H9 (cell line): ENCODE data around the gene COX6B2. TPM values are rescaled to one million over a fixed set of nuclear protein-coding genes. Genes with fewer than 3 reads are reported as not detected.
A peak's percentile ranks its signal among the peaks of the same experiment; 100 is the strongest.

Experiments
- DNase-seq: peaks from one replicate; pipeline ENCODE4 v3.0.0-alpha.2; 2017
- H2AFZ ChIP-seq: one replicate; pipeline ENCODE4 v1.6.1; 2013; ENCODE audit warnings: mild to moderate bottlenecking, low read length, control low read depth, moderate library complexity
- H2AK5ac ChIP-seq: 2 replicates; pipeline ENCODE4 v1.6.1; 2013; ENCODE audit warnings: low read length, control low read depth, mixed read lengths; ENCODE audit not compliant: insufficient read length
- H2BK120ac ChIP-seq: one replicate; pipeline ENCODE4 v1.6.1; 2013; ENCODE audit warnings: low read depth, mild to moderate bottlenecking, low read length, control low read depth, inconsistent platforms; ENCODE audit not compliant: poor library complexity, severe bottlenecking
- H2BK12ac ChIP-seq: 2 replicates; pipeline ENCODE4 v1.6.1; 2013; ENCODE audit warnings: low read length, control low read depth, mixed read lengths, low read depth; ENCODE audit not compliant: insufficient read length
- H2BK15ac ChIP-seq: 2 replicates; pipeline ENCODE4 v1.6.1; 2013; ENCODE audit warnings: low read depth, low read length, control low read depth
- H2BK20ac ChIP-seq: one replicate; pipeline ENCODE4 v1.6.1; 2013; ENCODE audit warnings: low read depth, mild to moderate bottlenecking, low read length, control low read depth, inconsistent platforms; ENCODE audit not compliant: poor library complexity, severe bottlenecking
- H2BK5ac ChIP-seq: 2 replicates; pipeline ENCODE4 v1.6.1; 2013; ENCODE audit warnings: low read length, control low read depth, mixed read lengths; ENCODE audit not compliant: insufficient read length
- H3K14ac ChIP-seq: 2 replicates; pipeline ENCODE4 v1.6.1; 2013; ENCODE audit warnings: low read length, control low read depth; ENCODE audit not compliant: insufficient read depth
- H3K18ac ChIP-seq: 2 replicates; pipeline ENCODE4 v1.6.1; 2013; ENCODE audit warnings: low read depth, mild to moderate bottlenecking, mixed read lengths, low read length, control low read depth; ENCODE audit not compliant: insufficient read length
- H3K23ac ChIP-seq: 2 replicates; pipeline ENCODE4 v1.6.1; 2013; ENCODE audit warnings: low read length, control low read depth, mixed read lengths, low read depth; ENCODE audit not compliant: insufficient read length
- H3K23me2 ChIP-seq: 2 replicates; pipeline ENCODE4 v1.6.1; 2013; ENCODE audit warnings: low read depth, mild to moderate bottlenecking, mixed read lengths, low read length, control low read depth; ENCODE audit not compliant: insufficient read length, poor library complexity, severe bottlenecking
- H3K27ac ChIP-seq: 2 replicates; pipeline ENCODE4 v1.5.1; 2013; ENCODE audit warnings: low read length, control low read depth, mixed read lengths, low read depth; ENCODE audit not compliant: insufficient read length
- H3K27me3 ChIP-seq: 2 replicates; pipeline ENCODE4 v1.6.1; 2013; ENCODE audit warnings: low read length, control low read depth, inconsistent platforms; ENCODE audit not compliant: insufficient read depth
- H3K4ac ChIP-seq: 2 replicates; pipeline ENCODE4 v1.6.1; 2013; ENCODE audit warnings: low read depth, mild to moderate bottlenecking, control low read depth, inconsistent platforms, low read length, moderate library complexity
- H3K4me1 ChIP-seq: 2 replicates; pipeline ENCODE4 v1.6.1; 2013; ENCODE audit warnings: low read length, control low read depth, inconsistent platforms; ENCODE audit not compliant: insufficient read depth
- H3K4me2 ChIP-seq: 2 replicates; pipeline ENCODE4 v1.6.1; 2013; ENCODE audit warnings: low read length, control low read depth, mixed read lengths; ENCODE audit not compliant: insufficient read length, insufficient read depth
- H3K56ac ChIP-seq: 2 replicates; pipeline ENCODE4 v1.6.1; 2013; ENCODE audit warnings: low read depth, mild to moderate bottlenecking, mixed read lengths, low read length, control low read depth; ENCODE audit not compliant: insufficient read length
- H3K79me1 ChIP-seq: 2 replicates; pipeline ENCODE4 v1.6.1; 2013; ENCODE audit warnings: low read depth, mild to moderate bottlenecking, moderate library complexity, low read length, control low read depth, inconsistent platforms; ENCODE audit not compliant: insufficient read depth, poor library complexity, severe bottlenecking
- H3K79me2 ChIP-seq: 2 replicates; pipeline ENCODE4 v1.6.1; 2013; ENCODE audit warnings: low read length, control low read depth, inconsistent platforms; ENCODE audit not compliant: insufficient read depth
- H3K9ac ChIP-seq: 2 replicates; pipeline ENCODE4 v1.6.1; 2013; ENCODE audit warnings: low read length, control low read depth, mixed read lengths; ENCODE audit not compliant: insufficient read length; ENCODE audit errors: extremely low read depth
- H3K9me3 ChIP-seq: one replicate; pipeline ENCODE4 v1.6.1; 2013; ENCODE audit warnings: low read depth, low read length, inconsistent platforms; ENCODE audit not compliant: control insufficient read depth
- H3T11ph ChIP-seq: one replicate; pipeline ENCODE4 v1.6.1; 2013; ENCODE audit warnings: mild to moderate bottlenecking, low read length, control low read depth, inconsistent platforms
- H4K20me1 ChIP-seq: one replicate; pipeline ENCODE4 v1.6.1; 2013; ENCODE audit not compliant: control insufficient read depth, insufficient read length, insufficient read depth
- H4K5ac ChIP-seq: 2 replicates; pipeline ENCODE4 v1.6.1; 2013; ENCODE audit warnings: low read depth, mild to moderate bottlenecking, mixed read lengths, low read length, control low read depth; ENCODE audit not compliant: insufficient read length
- H4K8ac ChIP-seq: replicated peaks from 2 replicates; pipeline ENCODE4 v1.6.1; 2013; ENCODE audit warnings: low read length, control low read depth, mixed read lengths, low read depth; ENCODE audit not compliant: insufficient read length
- H4K91ac ChIP-seq: 2 replicates; pipeline ENCODE4 v1.6.1; 2013; ENCODE audit warnings: low read depth, mild to moderate bottlenecking, moderate library complexity, mixed read lengths, low read length, control low read depth; ENCODE audit not compliant: insufficient read length
- H3K27ac Mint-ChIP-seq, 3 experiments: 2 replicates in 2 of 3; 3 replicates in 1 of 3; pipeline ENCODE4 v1.8.0; 2020 to 2021; ENCODE audit warnings: mixed read lengths in 3 of 3, mild to moderate bottlenecking in 1 of 3, moderate library complexity in 1 of 3
- H3K27me3 Mint-ChIP-seq: 2 replicates; pipeline ENCODE4 v1.8.0; 2021; ENCODE audit warnings: low read depth, mild to moderate bottlenecking, moderate library complexity, mixed read lengths
- H3K36me3 Mint-ChIP-seq, 3 experiments: 2 replicates in 2 of 3; 3 replicates in 1 of 3; pipeline ENCODE4 v1.8.0; 2020 to 2021; ENCODE audit warnings: low read depth in 3 of 3, mixed read lengths in 3 of 3; ENCODE audit not compliant: insufficient read depth in 1 of 3
- H3K4me1 Mint-ChIP-seq, 2 experiments: 2 replicates each; pipeline ENCODE4 v1.8.0; 2020; ENCODE audit warnings: mixed read lengths in 2 of 2
- H3K4me3 Mint-ChIP-seq, 2 experiments: 2 replicates in 1 of 2; 3 replicates in 1 of 2; pipeline ENCODE4 v1.8.0; 2020 to 2021; ENCODE audit warnings: mild to moderate bottlenecking in 2 of 2, mixed read lengths in 2 of 2, moderate library complexity in 1 of 2
- H3K9me3 Mint-ChIP-seq, 2 experiments: 2 replicates in 1 of 2; 3 replicates in 1 of 2; pipeline ENCODE4 v1.8.0; 2020; ENCODE audit warnings: mild to moderate bottlenecking in 2 of 2, mixed read lengths in 2 of 2, moderate library complexity in 1 of 2
- WGBS: extraction: QIAGEN DNeasy Blood & Tissue Kit; methylation state at CpG from one replicate; pipeline ENCODE4 v1.1.7; 2013; ENCODE audit warnings: missing lambda C conversion rate, low lambda C conversion rate, mixed read lengths; ENCODE audit not compliant: insufficient read length; ENCODE audit errors: extremely low coverage; 5-methylcytosine and 5-hydroxymethylcytosine counted together
- total RNA-seq: library from RNA; stranded (reverse); gene quantifications from 2 replicates; pipeline ENCODE4 v1.2.1, GENCODE V29; 2021
- TF ChIP-seq, protein P1 (sequence below): fragments of 200-600 bp; sonication (generic); conservative IDR thresholded peaks from 3 replicates; pipeline ENCODE4 v1.8.0; 2021; ENCODE audit warnings: antibody characterized with exemption, mild to moderate bottlenecking

The COX6B2 gene
- total RNA-seq, 1 experiment from 2014 or later = 4.0 TPM

DNA sequence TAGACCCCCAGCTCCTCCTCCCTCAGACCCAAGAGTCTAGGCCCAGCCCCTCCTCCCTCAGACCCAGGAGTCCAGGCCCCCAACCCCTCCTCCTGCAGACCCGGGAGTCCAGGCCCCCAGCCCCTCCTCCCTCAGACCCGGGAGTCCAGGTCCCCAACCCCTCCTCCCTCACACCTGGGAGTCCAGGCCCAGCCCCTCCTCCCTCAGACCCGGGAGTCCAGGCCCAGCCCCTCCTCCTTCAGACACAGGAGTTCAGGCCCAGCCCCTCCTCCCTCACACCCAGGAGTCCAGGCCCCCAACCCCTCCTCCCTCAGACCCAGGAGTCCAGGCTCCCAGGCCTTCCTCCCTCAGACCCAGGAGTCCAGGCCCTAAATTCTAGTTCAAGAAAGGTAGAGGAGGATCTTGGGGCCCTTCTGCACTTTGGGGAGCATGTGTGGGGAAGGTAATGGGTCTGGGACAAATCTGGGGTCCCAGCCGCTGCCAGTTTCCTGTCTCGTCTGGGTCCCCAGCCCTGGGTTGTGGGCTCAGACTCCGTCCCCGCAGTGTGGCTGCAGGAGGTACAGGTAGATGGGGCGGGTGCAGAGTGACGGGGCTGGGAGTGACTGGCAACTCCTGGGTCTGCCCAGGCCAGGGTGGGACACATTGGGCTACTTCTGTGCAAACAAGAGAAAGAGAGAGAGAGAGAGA, 18.9 kb upstream of the COX6B2 start:
- H3K9ac ChIP-seq = no peak overlapping the region
- H2BK15ac ChIP-seq = no peak overlapping the region
- H3K4ac ChIP-seq = no peak overlapping the region
- WGBS = no CpG with 5 or more reads among the region's 9 CpGs
- H3K79me2 ChIP-seq = no peaks in the 10 kb centered on the region
- no peaks in the 10 kb centered on the region for H3K79me1 ChIP-seq
- no peak overlapping the region for H3K14ac ChIP-seq
- H3K23ac ChIP-seq = no peak overlapping the region
- H4K5ac ChIP-seq = no peak overlapping the region
- H4K20me1 ChIP-seq = no peaks in the 10 kb centered on the region
- no peak overlapping the region for H2BK120ac ChIP-seq
- H3K27me3 ChIP-seq = peaks cover 5% of the 10 kb centered on the region; the same call in 1 of the 2 replicates
- TF ChIP-seq, protein P1, sequence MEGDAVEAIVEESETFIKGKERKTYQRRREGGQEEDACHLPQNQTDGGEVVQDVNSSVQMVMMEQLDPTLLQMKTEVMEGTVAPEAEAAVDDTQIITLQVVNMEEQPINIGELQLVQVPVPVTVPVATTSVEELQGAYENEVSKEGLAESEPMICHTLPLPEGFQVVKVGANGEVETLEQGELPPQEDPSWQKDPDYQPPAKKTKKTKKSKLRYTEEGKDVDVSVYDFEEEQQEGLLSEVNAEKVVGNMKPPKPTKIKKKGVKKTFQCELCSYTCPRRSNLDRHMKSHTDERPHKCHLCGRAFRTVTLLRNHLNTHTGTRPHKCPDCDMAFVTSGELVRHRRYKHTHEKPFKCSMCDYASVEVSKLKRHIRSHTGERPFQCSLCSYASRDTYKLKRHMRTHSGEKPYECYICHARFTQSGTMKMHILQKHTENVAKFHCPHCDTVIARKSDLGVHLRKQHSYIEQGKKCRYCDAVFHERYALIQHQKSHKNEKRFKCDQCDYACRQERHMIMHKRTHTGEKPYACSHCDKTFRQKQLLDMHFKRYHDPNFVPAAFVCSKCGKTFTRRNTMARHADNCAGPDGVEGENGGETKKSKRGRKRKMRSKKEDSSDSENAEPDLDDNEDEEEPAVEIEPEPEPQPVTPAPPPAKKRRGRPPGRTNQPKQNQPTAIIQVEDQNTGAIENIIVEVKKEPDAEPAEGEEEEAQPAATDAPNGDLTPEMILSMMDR = no peak
- H3K4me2 ChIP-seq = peak overlapping the region; percentile 33
- H2BK5ac ChIP-seq = no peak overlapping the region
- no peak overlapping the region for H3K27ac ChIP-seq
- peaks cover 0 to 5% of the 10 kb centered on the region in 2 experiments; a peak in 2 of 5 replicates for H3K9me3 Mint-ChIP-seq
- H2AFZ ChIP-seq = no peak overlapping the region
- H4K8ac ChIP-seq = no peak overlapping the region
- peaks cover 17% of the 10 kb centered on the region for H3K23me2 ChIP-seq
- peak overlapping the region; percentile 4 to 51; a peak in 3 of 5 replicates for H3K4me3 Mint-ChIP-seq
- no peak overlapping the region for H2BK20ac ChIP-seq
- DNase-seq = peak; percentile 53
- H3K56ac ChIP-seq = no peak overlapping the region
- H4K91ac ChIP-seq = no peak overlapping the region
- H3K9me3 ChIP-seq = no peaks in the 10 kb centered on the region
- H3K18ac ChIP-seq = peak overlapping the region; percentile 22
- no peak overlapping the region for H2BK12ac ChIP-seq
- peak overlapping the region; percentile 17 to 55 (median 46); a peak in 3 of 7 replicates for H3K27ac Mint-ChIP-seq
- peaks cover 68% of the 10 kb centered on the region for H3K27me3 Mint-ChIP-seq
- peaks cover 35 to 56% of the 10 kb centered on the region in 2 experiments for H3K4me1 Mint-ChIP-seq
- H3T11ph ChIP-seq = no peak overlapping the region
- no peaks in the 10 kb centered on the region; the same call in 1 of the 2 replicates for H3K4me1 ChIP-seq
- H3K36me3 Mint-ChIP-seq = peaks cover 0 to 6% (median 0%) of the 10 kb centered on the region in 3 experiments; a peak in 1 of 7 replicates
- no peak overlapping the region for H2AK5ac ChIP-seq
